ENCODE measurements around the gene DNAJB4. TPM values are rescaled to one million over a fixed set of nuclear protein-coding genes. Genes with fewer than 3 reads are reported as not detected.

The DNAJB4 gene
- total and polyA plus RNA-seq, 2 experiments from 2014 or later: 29.5 to 36.5 TPM

- H3K36me3 ChIP-seq (replicated peaks; ENCODE audit: insufficient read depth, low read depth): no peaks in the 10 kb centered on the region
- no peaks in the 10 kb centered on the region for H3K9me3 ChIP-seq (ENCODE audit: low read depth)
- H3K79me2 ChIP-seq: peaks cover 5% of the 10 kb centered on the region
- H3K4me3 ChIP-seq: no peak overlapping the region
- H2AFZ ChIP-seq: no peak overlapping the region
- TF ChIP-seq EZH2phosphoT487 (IDR thresholded peaks at IDR 0.05; ENCODE audit: low read depth, severe bottlenecking, unreplicated experiment) (no peak), EZH2 (IDR thresholded peaks at IDR 0.05; ENCODE audit: borderline replicate concordance) (no peak)
- TF ChIP-seq, protein P1, sequence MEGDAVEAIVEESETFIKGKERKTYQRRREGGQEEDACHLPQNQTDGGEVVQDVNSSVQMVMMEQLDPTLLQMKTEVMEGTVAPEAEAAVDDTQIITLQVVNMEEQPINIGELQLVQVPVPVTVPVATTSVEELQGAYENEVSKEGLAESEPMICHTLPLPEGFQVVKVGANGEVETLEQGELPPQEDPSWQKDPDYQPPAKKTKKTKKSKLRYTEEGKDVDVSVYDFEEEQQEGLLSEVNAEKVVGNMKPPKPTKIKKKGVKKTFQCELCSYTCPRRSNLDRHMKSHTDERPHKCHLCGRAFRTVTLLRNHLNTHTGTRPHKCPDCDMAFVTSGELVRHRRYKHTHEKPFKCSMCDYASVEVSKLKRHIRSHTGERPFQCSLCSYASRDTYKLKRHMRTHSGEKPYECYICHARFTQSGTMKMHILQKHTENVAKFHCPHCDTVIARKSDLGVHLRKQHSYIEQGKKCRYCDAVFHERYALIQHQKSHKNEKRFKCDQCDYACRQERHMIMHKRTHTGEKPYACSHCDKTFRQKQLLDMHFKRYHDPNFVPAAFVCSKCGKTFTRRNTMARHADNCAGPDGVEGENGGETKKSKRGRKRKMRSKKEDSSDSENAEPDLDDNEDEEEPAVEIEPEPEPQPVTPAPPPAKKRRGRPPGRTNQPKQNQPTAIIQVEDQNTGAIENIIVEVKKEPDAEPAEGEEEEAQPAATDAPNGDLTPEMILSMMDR (IDR thresholded peaks at IDR 0.05; ENCODE audit: poor library complexity): no peak
- H4K20me1 ChIP-seq (ENCODE audit: insufficient read depth, poor library complexity, severe bottlenecking): peaks cover 5% of the 10 kb centered on the region
- no peak overlapping the region for H3K27ac ChIP-seq
- no peaks in the 10 kb centered on the region for H3K9me2 ChIP-seq (replicated peaks; ENCODE audit: insufficient read depth)
- peak overlapping the region; percentile 26 for H3K4me2 ChIP-seq
- peaks cover 25% of the 10 kb centered on the region for H3K27me3 ChIP-seq
- WGBS (ENCODE audit: low lambda C conversion rate, missing lambda C conversion rate): 76% methylated on average over 3 of the region's 3 CpGs
- no peak for DNase-seq (ENCODE audit: low spot score)
- peaks cover 8% of the 10 kb centered on the region for H3K4me1 ChIP-seq (ENCODE audit: insufficient read depth)
Observed at GRCh38 chr1:78043436-78043835, 38.7 kb downstream of the DNAJB4 start.

DNA sequence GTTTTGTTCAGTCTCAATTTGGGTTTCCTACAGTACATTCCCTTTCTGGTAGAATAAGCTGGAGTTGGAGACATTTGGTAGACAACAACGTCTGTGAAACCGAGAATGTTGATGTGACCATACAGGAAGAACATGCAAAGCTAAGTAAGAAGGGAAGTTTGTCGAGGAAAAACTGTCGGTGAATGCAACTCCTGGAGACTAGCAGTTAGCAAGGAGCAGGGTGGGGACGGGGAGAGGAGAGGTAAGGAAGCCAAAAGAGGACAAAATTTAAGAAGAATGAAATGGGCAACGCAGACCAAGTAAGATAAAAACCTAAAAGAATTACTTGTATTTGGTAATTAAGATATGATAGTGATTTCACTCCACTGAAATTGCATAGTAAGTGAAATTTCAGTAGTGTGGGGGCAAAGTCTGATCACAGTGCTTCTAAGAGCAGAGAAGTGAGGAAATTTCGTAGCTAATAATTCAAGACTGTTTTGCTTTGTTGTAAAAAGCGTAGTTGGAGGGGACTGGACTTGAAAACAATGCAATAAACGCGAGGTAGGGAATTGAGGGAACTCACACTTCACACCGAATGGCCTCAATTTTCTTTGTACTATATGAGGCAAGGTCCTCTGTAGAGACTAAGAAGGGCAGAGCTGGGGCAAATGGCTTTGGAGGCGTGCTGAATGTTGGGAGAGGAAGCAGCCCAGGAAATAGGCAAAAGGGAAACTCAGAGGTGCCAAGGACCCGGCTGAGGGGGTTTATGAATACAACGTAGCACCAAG lies 40.2 kb downstream of the DNAJB4 start:
- H3K9me3 ChIP-seq (ENCODE audit: low read depth): no peaks in the 10 kb centered on the region
- peaks cover 25% of the 10 kb centered on the region for H3K27me3 ChIP-seq
- H3K36me3 ChIP-seq (replicated peaks; ENCODE audit: insufficient read depth, low read depth): no peaks in the 10 kb centered on the region
- H3K4me3 ChIP-seq: peak overlapping the region; percentile 78
- H2AFZ ChIP-seq: peak overlapping the region; percentile 93
- H3K9me2 ChIP-seq (replicated peaks; ENCODE audit: insufficient read depth): no peaks in the 10 kb centered on the region
- DNase-seq (ENCODE audit: low spot score): no peak
- H3K27ac ChIP-seq: peak overlapping the region; percentile 88
- peak overlapping the region; percentile 94 for H3K4me2 ChIP-seq
- peaks cover 10% of the 10 kb centered on the region for H3K4me1 ChIP-seq (ENCODE audit: insufficient read depth)
- H3K79me2 ChIP-seq: peaks cover 15% of the 10 kb centered on the region
- 72% methylated on average over 14 of the region's 14 CpGs for WGBS (ENCODE audit: low lambda C conversion rate, missing lambda C conversion rate)
- H4K20me1 ChIP-seq (ENCODE audit: insufficient read depth, poor library complexity, severe bottlenecking): peaks cover 5% of the 10 kb centered on the region
- TF ChIP-seq EZH2 (IDR thresholded peaks at IDR 0.05; ENCODE audit: borderline replicate concordance) (no peak), EZH2phosphoT487 (IDR thresholded peaks at IDR 0.05; ENCODE audit: low read depth, severe bottlenecking, unreplicated experiment) (no peak)
- TF ChIP-seq, protein P1 (IDR thresholded peaks at IDR 0.05; ENCODE audit: poor library complexity): no peak

GRCh38 chr1:78045563-78045925 lies 40.8 kb downstream of the DNAJB4 start:
- WGBS (ENCODE audit: low lambda C conversion rate, missing lambda C conversion rate): 31% methylated on average over 19 of the region's 19 CpGs
- H3K9me2 ChIP-seq (replicated peaks; ENCODE audit: insufficient read depth): no peaks in the 10 kb centered on the region
- peak overlapping the region; percentile 94 for H3K4me2 ChIP-seq
- peaks cover 25% of the 10 kb centered on the region for H3K27me3 ChIP-seq
- peak; percentile 13 for DNase-seq (ENCODE audit: low spot score)
- H3K36me3 ChIP-seq (replicated peaks; ENCODE audit: insufficient read depth, low read depth): no peaks in the 10 kb centered on the region
- peaks cover 5% of the 10 kb centered on the region for H4K20me1 ChIP-seq (ENCODE audit: insufficient read depth, poor library complexity, severe bottlenecking)
- peak overlapping the region; percentile 93 for H2AFZ ChIP-seq
- peaks cover 10% of the 10 kb centered on the region for H3K4me1 ChIP-seq (ENCODE audit: insufficient read depth)
- H3K79me2 ChIP-seq: peaks cover 20% of the 10 kb centered on the region
- TF ChIP-seq EZH2 (IDR thresholded peaks at IDR 0.05; ENCODE audit: borderline replicate concordance) (no peak), EZH2phosphoT487 (IDR thresholded peaks at IDR 0.05; ENCODE audit: low read depth, severe bottlenecking, unreplicated experiment) (no peak)
- TF ChIP-seq, protein P1 (IDR thresholded peaks at IDR 0.05; ENCODE audit: poor library complexity): no peak
- H3K27ac ChIP-seq: peak overlapping the region; percentile 88
- H3K4me3 ChIP-seq: peak overlapping the region; percentile 78
- H3K9me3 ChIP-seq (ENCODE audit: low read depth): no peaks in the 10 kb centered on the region
